ENCODE results near the gene TEF. TPM values are rescaled to one million over a fixed set of nuclear protein-coding genes. Genes with fewer than 3 reads are reported as not detected.

TEF gene
- total RNA-seq, 2 donors from 2014 or later = 12.7 to 28.9 TPM

- Histone ChIP-seq H3K9me3 (no peaks in the 10 kb centered on the region), H3K9ac (ENCODE audit: low read depth in 2 of 2, low read length in 2 of 2) (no peak overlapping the region), H3K4me1 (no peaks in the 10 kb centered on the region), H3K36me3 (peaks cover 4% of the 10 kb centered on the region), H3K4me3 (no peak overlapping the region), H3K27me3 (no peaks in the 10 kb centered on the region), H3K27ac (no peak overlapping the region)
- no peak for DNase-seq
- intact Hi-C loops (cut with DNase I) = no loop called here
- no peak for TF ChIP-seq CTCF (IDR thresholded peaks at IDR 0.05)
Measured at GRCh38 chr22:41343300-41343699, 38.4 kb upstream of the TEF start.

GRCh38 chr22:41343717-41344116, 38.0 kb upstream of the TEF start:
- intact Hi-C loops (cut with DNase I) = no loop called here
- no peak for TF ChIP-seq CTCF (IDR thresholded peaks at IDR 0.05)
- Histone ChIP-seq H3K4me3 (no peak overlapping the region), H3K36me3 (peaks cover 4% of the 10 kb centered on the region), H3K9me3 (no peaks in the 10 kb centered on the region), H3K4me1 (no peaks in the 10 kb centered on the region), H3K27me3 (no peaks in the 10 kb centered on the region), H3K9ac (ENCODE audit: low read depth in 2 of 2, low read length in 2 of 2) (no peak overlapping the region), H3K27ac (no peak overlapping the region)
- no peak for DNase-seq

GRCh38 chr22:41344189-41344788, 37.5 kb upstream of the TEF start:
- Histone ChIP-seq H3K36me3 (peaks cover 4% of the 10 kb centered on the region), H3K9ac (ENCODE audit: low read depth in 2 of 2, low read length in 2 of 2) (no peak overlapping the region), H3K4me1 (no peaks in the 10 kb centered on the region), H3K27me3 (no peaks in the 10 kb centered on the region), H3K9me3 (no peaks in the 10 kb centered on the region), H3K27ac (no peak overlapping the region), H3K4me3 (no peak overlapping the region)
- no peak for TF ChIP-seq CTCF (IDR thresholded peaks at IDR 0.05)
- DNase-seq = no peak
- intact Hi-C loops (cut with DNase I) = no loop called here

- H3K4me3 ChIP-seq = no peak overlapping the region
- no peak for DNase-seq
- no peak overlapping the region for H3K9ac ChIP-seq (ENCODE audit: low read depth in 2 of 2, low read length in 2 of 2)
- H3K27me3 ChIP-seq = no peaks in the 10 kb centered on the region
- no peaks in the 10 kb centered on the region for H3K4me1 ChIP-seq
- intact Hi-C loops (cut with DNase I) = no loop called here
- peaks cover 4% of the 10 kb centered on the region for H3K36me3 ChIP-seq
- no peak for TF ChIP-seq CTCF (IDR thresholded peaks at IDR 0.05)
- no peak overlapping the region for H3K27ac ChIP-seq
- H3K9me3 ChIP-seq = no peaks in the 10 kb centered on the region
Measured at GRCh38 chr22:41345807-41346335, 35.9 kb upstream of the TEF start.

- TF ChIP-seq CTCF (IDR thresholded peaks at IDR 0.05) = no peak
- intact Hi-C loops (cut with DNase I) = no loop called here
- no peak overlapping the region for H3K27ac ChIP-seq
- no peaks in the 10 kb centered on the region for H3K27me3 ChIP-seq
- H3K36me3 ChIP-seq = peaks cover 9% of the 10 kb centered on the region
- no peaks in the 10 kb centered on the region for H3K4me1 ChIP-seq
- no peak overlapping the region for H3K9ac ChIP-seq (ENCODE audit: low read depth in 2 of 2, low read length in 2 of 2)
- H3K9me3 ChIP-seq = no peaks in the 10 kb centered on the region
- no peak for DNase-seq
- no peak overlapping the region for H3K4me3 ChIP-seq
Measured at GRCh38 chr22:41347066-41347859, 34.5 kb upstream of the TEF start.
